ENCODE results near the gene EPS8L2.

Gene EPS8L2

DNA sequence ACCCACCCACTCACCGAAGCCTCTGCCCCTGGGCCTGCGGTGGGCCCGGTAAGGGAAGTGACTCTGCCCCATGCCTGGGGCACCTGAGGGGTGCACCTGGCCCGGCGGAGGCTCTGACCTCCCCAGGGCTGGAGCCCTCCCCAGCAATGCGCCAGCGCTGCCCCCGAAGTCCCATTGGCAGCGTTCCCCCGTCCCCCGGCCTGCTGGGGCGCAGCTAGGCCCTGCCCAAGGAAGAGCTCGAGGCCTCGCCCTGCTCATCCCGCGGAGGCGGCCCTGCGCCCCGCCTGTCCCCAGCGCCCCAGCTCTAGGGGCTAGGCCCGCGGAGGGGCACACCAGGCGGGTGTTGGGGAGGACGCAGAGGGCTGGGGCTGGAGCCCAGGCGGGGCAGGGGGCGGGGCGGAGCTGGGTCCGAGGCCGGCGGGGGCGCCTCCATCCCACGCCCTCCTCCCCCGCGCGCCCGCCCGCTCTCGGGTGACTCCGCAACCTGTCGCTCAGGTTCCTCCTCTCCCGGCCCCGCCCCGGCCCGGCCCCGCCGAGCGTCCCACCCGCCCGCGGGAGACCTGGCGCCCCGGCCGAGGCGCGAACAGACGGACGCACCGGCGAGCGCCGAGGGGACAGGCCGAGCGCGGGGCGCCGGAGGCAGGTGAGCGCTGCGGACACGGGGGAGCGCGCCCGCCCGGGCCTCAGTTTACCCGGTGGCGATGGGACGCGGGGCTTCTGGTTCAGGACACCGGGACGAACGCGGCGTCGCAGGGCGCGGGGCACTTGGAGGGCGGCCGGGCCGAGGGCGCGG, at the start of gene EPS8L2:
Gene EPS8L2, plus strand, starts transcription at position 586 of the 793 bp plus-strand sequence. CDS start 3,177 bp downstream, outside the sequence.
- H3K27ac ChIP-seq = peak within 1 kb of the TSS; percentile 98
- TF ChIP-seq, protein P1, sequence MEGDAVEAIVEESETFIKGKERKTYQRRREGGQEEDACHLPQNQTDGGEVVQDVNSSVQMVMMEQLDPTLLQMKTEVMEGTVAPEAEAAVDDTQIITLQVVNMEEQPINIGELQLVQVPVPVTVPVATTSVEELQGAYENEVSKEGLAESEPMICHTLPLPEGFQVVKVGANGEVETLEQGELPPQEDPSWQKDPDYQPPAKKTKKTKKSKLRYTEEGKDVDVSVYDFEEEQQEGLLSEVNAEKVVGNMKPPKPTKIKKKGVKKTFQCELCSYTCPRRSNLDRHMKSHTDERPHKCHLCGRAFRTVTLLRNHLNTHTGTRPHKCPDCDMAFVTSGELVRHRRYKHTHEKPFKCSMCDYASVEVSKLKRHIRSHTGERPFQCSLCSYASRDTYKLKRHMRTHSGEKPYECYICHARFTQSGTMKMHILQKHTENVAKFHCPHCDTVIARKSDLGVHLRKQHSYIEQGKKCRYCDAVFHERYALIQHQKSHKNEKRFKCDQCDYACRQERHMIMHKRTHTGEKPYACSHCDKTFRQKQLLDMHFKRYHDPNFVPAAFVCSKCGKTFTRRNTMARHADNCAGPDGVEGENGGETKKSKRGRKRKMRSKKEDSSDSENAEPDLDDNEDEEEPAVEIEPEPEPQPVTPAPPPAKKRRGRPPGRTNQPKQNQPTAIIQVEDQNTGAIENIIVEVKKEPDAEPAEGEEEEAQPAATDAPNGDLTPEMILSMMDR (conservative IDR thresholded peaks at IDR 0.05) = no peak
- peak; percentile 25; the same call in 1 of the 2 replicates for TF ChIP-seq ZFX (IDR thresholded peaks at IDR 0.05)

DNA sequence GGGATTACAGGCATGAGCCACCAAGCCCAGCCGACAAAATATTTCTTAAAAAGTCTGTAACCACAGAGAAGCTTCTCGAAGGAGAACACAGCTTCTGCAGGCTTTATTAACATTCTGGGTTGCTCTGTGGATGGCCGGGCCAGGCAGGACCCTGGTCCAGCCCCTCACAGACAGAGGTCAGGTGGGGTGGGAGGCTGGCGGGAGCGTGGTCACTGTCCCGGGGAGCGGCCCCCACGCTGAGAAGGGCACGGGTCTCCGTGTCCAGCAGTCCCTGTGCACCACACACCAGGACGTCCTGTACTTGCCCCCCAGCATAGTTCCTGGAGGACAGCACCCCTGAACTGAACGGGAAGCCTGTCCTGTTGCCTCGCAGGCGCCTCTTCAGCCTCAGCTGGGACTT, 49.6 kb upstream of the EPS8L2 start:
- TF ChIP-seq, protein P1 (conservative IDR thresholded peaks at IDR 0.05) = no peak
- H3K27ac ChIP-seq = no peak overlapping the region

DNA sequence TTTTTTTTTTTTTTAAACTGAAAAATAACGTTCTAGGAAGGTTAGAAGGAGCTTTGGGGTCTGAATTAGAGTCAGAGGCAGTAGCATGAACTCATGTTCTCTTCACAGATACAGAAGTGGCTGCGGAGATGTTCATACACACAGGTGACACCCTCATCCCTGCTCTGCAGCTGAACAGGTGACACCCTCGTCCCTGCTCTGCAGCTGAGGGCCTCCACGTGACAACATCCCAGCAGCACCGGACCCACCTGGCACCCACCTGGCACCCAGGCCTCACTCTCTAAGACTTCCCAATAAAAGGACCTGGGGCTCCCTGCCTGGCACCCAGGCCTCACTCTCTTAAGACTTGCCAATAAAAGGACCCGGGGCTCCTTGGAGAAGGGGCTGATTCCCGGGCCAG, 49.2 kb upstream of the EPS8L2 start:
- no peak for TF ChIP-seq ZFX (IDR thresholded peaks at IDR 0.05)
- H3K27ac ChIP-seq = no peak overlapping the region

DNA sequence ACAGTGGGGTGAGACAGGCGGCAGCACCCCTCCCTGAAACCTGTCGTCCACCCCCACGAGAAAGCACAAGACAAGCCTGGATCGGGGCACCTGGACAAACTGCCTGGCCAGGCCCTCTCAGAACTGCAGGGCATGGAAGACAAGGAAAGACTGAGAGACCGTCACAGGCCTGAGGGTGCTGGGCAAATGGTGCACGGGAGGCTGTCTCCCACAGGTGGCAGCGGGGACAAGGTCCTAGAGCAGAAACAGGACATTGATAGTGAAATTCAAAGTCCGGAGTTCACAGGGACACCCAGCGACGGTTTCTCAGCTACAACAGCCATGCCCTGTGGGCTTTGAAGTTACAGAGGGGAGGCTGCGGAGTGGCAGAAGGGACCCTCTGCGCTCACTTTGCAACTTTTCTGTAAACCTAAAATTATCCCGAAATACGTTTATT, 48.3 kb upstream of the EPS8L2 start:
- no peak overlapping the region for H3K27ac ChIP-seq
- TF ChIP-seq ZFX (IDR thresholded peaks at IDR 0.05) = no peak
- TF ChIP-seq, protein P1 (conservative IDR thresholded peaks at IDR 0.05) = no peak

DNA sequence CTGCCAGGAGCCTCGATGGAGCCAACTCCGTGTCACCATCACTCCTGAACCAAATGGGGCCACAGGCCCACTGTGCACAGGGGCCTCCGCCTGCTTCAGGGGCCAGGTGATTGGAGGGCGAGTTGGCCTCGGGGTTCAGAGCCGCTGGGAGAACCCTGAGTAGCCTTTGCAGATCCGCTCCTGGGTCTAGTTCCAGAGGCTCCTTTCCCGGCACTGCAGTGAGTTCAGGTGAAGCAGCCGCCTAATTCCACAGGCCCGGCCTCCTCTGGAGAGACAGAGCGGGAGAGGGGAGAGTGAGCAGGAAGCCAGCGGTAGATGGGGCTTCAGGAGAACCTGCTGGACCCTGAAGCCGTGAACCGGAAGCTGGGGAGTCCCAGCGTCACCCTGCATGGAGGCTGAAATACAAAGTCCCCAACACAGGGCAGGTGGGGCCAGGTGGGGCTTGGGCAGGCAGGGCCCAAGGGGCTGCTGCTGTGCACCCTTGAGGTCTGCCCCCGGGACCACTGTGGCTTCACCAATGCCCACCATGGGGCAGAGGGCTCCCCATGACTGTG, 46.4 kb upstream of the EPS8L2 start:
- no peak for TF ChIP-seq ZFX (IDR thresholded peaks at IDR 0.05)
- TF ChIP-seq, protein P1 (conservative IDR thresholded peaks at IDR 0.05) = no peak
- H3K27ac ChIP-seq = no peak overlapping the region

DNA sequence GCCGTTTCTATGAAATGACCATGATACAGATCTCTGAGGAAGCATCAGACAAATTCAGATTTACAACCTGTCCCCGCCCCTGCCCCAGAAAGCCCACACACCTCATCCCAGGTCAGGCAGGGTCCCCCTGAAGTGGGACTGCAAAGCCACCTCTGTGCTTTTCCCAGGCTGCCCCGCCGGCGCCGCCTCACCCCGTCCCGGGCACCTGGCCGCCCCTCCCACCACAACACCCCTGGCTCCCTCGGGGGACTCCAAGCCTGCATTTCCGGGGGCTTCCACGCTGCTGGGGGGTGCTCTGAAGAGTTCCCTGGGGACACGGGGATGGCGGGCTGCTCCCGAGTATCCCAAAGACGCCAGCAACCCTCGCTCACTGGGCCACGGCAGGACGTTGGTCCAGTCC, 45.8 kb upstream of the EPS8L2 start:
- no peak overlapping the region for H3K27ac ChIP-seq
- TF ChIP-seq, protein P1 (conservative IDR thresholded peaks at IDR 0.05) = no peak
- no peak for TF ChIP-seq ZFX (IDR thresholded peaks at IDR 0.05)

DNA sequence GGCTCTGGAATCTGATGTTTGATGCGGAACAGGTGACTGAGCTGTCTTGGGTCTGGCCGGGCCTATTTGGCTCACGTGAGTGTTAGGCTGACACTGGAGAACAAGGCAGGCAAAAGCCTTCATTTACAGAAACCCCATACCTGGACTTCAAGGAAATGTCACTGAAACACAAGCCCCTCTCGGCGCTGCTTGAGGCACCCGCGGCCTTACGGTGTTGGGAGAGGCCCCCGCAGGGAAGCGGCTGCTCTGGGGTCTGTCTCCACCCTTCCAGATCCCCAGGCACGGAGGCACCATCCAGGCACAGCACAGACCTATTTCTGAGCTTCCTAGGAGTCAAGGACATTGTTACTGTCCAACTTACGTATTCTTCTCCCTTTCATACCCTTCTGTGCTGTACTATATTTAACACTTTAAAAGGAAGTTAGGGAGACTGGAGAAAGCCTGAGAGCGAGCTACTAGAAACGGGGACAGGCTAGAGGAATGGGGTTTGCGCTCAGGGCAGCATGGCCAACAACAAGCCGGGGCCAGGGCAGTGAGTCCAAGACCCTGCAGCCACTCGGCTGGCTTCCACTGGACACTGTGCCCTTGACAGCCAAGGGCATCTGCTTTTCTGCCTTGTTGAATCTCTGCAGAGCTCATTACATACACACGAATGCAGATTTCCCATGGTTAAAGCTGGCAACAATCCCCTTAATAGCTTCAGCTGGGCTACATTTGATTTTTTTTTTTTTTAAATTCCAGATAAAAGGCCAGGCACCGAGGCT, 45.2 kb upstream of the EPS8L2 start:
- TF ChIP-seq ZFX (IDR thresholded peaks at IDR 0.05) = no peak
- TF ChIP-seq, protein P1 (conservative IDR thresholded peaks at IDR 0.05) = no peak
- no peak overlapping the region for H3K27ac ChIP-seq
